Gastroesophageal sphincter (tissue), 4 donors: ENCODE data around the gene CCNK. TPM values are rescaled to one million over a fixed set of nuclear protein-coding genes. Genes with fewer than 3 reads are reported as not detected.
A peak's percentile ranks its signal among the peaks of the same experiment; 100 is the strongest.

Experiments
- ATAC-seq: fragments of 150-250 bp; one replicate; pipeline ENCODE4 v1.9.1; 2016; ENCODE audit warnings: mild to moderate bottlenecking, moderate library complexity
- H3K27ac ChIP-seq, 4 donors: fragments of 200-600 bp; sonication (generic) in 3 of 4; 1 replicate in 3 of 4; 2 replicates in 1 of 4; pipeline ENCODE4 v1.5.1; 2016 to 2019
- H3K27me3 ChIP-seq: fragments of 200-600 bp; sonication (generic); one replicate; pipeline ENCODE4 v1.5.1; 2019
- H3K36me3 ChIP-seq, 2 donors: fragments of 200-600 bp; sonication (generic); one replicate each; pipeline ENCODE4 v1.5.1; 2019; ENCODE audit warnings: control low read depth in 1 of 2
- H3K4me1 ChIP-seq, 3 donors: fragments of 200-600 bp; sonication (generic); 1 replicate in 2 of 3; 2 replicates in 1 of 3; pipeline ENCODE4 v1.5.1; 2016 to 2019; ENCODE audit warnings: control low read depth in 2 of 3
- H3K4me3 ChIP-seq, 2 donors: fragments of 200-600 bp; sonication (generic); one replicate each; pipeline ENCODE4 v1.5.1; 2019; ENCODE audit warnings: mild to moderate bottlenecking in 1 of 2, moderate library complexity in 1 of 2
- H3K9me3 ChIP-seq, 3 donors: fragments of 200-600 bp; sonication (generic); one replicate each; pipeline ENCODE4 v1.5.1; 2017 to 2019; ENCODE audit warnings: control low read depth in 2 of 3
- EP300 ChIP-seq: sonication (generic); formaldehyde crosslinking; IDR thresholded peaks from one replicate; pipeline ENCODE4 v1.6.1; 2017; ENCODE audit warnings: antibody characterized with exemption, mild to moderate bottlenecking
- POLR2A ChIP-seq, 2 donors: fragments of 450-650 bp; IDR thresholded peaks; one replicate each; pipeline ENCODE4 v1.6.1; 2017; ENCODE audit warnings: antibody characterized with exemption in 2 of 2, mild to moderate bottlenecking in 2 of 2, moderate library complexity in 1 of 2
- POLR2AphosphoS5 ChIP-seq: sonication (generic); formaldehyde crosslinking; IDR thresholded peaks from one replicate; pipeline ENCODE4 v1.6.1; 2017; ENCODE audit warnings: antibody characterized with exemption
- WGBS, 2 donors: methylation state at CpG; one replicate each; pipeline ENCODE4 v1.1.5; 2018; ENCODE audit warnings: low coverage in 1 of 2; 5-methylcytosine and 5-hydroxymethylcytosine counted together
- total RNA-seq, 4 donors: library from RNA; depleted of rRNA; stranded (reverse); fragments of >200 nt; gene quantifications; one replicate each; pipeline ENCODE4 v1.1.0, GENCODE V29; 2016
- TF ChIP-seq, protein P1 (sequence below), 4 experiments: fragments of 200-600 bp in 2 of 4; fragments of 450-650 bp in 2 of 4; sonication (generic) in 1 of 4; IDR thresholded peaks; one replicate each; pipeline ENCODE4 v1.5.1; 2017 to 2019; ENCODE audit warnings: antibody characterized with exemption in 4 of 4, mild to moderate bottlenecking in 2 of 4, moderate library complexity in 2 of 4

CCNK gene
- 10 to 100 TPM; 17.1 to 26.8 (median 20.7) TPM for total RNA-seq

DNA sequence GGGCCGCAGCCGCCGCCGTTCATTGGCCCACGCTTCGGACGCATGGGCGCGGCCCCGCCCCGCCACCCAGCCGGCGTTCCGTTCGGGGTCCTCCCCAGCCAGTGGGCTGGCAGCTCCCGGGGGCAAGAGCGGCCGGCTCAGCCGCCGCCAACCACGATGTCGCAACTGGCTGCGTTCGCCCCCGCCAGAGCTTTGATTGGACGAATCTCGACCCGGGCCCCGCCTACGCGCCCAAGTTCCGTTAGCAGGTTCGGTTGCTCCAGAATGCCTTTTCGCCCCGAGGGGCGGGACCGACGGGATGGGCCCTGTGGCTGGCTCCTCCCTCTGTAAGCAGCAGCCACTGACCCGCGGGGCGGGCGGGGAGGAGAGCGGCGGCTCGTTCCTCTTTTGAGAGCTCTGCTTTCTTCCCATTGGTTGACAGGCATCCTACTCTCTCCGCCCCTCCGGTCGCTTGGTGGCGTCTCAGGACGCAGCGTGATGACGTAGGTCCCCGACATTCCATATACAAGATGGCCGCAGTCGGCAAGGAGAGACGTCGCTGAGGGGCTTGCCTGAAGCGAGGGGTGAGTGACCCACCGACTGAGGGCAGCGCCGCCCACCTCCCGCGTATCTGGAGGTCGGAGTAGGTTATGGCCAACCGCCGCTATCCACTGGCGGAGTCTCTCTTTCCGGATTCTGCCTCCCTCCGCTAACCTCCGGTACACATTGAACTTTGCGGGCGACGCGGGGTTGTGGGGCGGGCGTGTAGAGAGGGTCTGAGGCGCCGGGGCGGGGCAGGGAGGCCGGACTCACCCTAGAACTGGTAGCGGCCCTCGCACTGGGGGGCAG lies at the start of gene CCNK:
CCNK (plus strand) TSS at position 493 of the 828 bp plus-strand sequence. CDS start 11,269 bp downstream, outside the sequence.
- ATAC-seq: peak; percentile 96
- Histone ChIP-seq H3K36me3 (no peaks in the 10 kb centered on the region), H3K27ac (peak within 1 kb of the TSS; percentile 97 to 98 (median 98)), H3K4me3 (peak within 1 kb of the TSS; percentile 88 to 95), H3K9me3 (no peaks in the 10 kb centered on the region), H3K27me3 (no peaks in the 10 kb centered on the region), H3K4me1 (peaks cover 0 to 57% (median 25%) of the 10 kb centered on the region in 3 donors)
- TF ChIP-seq POLR2AphosphoS5 (peak; percentile 99), EP300 (no peak), POLR2A (IDR thresholded peaks at IDR 0.05) (peak; percentile 94 to 96)
- TF ChIP-seq, protein P1, sequence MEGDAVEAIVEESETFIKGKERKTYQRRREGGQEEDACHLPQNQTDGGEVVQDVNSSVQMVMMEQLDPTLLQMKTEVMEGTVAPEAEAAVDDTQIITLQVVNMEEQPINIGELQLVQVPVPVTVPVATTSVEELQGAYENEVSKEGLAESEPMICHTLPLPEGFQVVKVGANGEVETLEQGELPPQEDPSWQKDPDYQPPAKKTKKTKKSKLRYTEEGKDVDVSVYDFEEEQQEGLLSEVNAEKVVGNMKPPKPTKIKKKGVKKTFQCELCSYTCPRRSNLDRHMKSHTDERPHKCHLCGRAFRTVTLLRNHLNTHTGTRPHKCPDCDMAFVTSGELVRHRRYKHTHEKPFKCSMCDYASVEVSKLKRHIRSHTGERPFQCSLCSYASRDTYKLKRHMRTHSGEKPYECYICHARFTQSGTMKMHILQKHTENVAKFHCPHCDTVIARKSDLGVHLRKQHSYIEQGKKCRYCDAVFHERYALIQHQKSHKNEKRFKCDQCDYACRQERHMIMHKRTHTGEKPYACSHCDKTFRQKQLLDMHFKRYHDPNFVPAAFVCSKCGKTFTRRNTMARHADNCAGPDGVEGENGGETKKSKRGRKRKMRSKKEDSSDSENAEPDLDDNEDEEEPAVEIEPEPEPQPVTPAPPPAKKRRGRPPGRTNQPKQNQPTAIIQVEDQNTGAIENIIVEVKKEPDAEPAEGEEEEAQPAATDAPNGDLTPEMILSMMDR (IDR thresholded peaks at IDR 0.05): no peak
- WGBS, 2 donors: 0% methylated on average over 3 of the region's 82 CpGs; no CpG with 5 or more reads in 1 of the 2 donors

DNA sequence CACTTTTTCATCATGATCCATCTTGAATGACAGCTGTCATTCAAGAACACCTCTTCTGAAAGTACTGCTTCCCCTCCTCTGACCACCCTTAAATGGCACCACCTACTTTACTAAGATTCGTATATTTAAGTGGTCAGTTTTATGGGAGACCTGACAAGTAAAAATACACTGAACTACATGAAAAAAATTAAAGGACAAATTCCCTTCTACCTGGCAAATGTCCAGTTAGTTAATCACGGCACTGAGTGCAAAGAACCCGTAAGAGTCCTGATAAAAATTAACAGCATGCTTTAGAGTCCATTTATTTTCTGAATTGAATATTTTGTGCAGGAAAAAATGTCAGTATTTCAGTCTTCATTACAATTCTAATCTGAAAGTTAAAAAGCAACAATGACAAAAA lies 49.2 kb upstream of the CCNK start:
- H3K36me3 ChIP-seq: peaks cover 0 to 65% of the 10 kb centered on the region in 2 donors
- H3K27ac ChIP-seq: no peak overlapping the region
- H3K27me3 ChIP-seq: no peaks in the 10 kb centered on the region
- ATAC-seq: no peak
- peaks cover 0 to 6% (median 0%) of the 10 kb centered on the region in 3 donors for H3K9me3 ChIP-seq
- WGBS, 2 donors: 23 to 38% methylated on average over 3 of the region's 3 CpGs
- no peak overlapping the region for H3K4me3 ChIP-seq
- TF ChIP-seq, protein P1 (IDR thresholded peaks at IDR 0.05): no peak
- no peak for TF ChIP-seq EP300
- TF ChIP-seq POLR2AphosphoS5: no peak
- TF ChIP-seq POLR2A (IDR thresholded peaks at IDR 0.05): no peak
- H3K4me1 ChIP-seq: peaks cover 0 to 43% (median 12%) of the 10 kb centered on the region in 3 donors

GRCh38 chr14:99432485-99432884 lies 48.7 kb upstream of the CCNK start:
- Histone ChIP-seq H3K36me3 (peaks cover 0 to 67% of the 10 kb centered on the region in 2 donors), H3K9me3 (peaks cover 0 to 6% (median 0%) of the 10 kb centered on the region in 3 donors), H3K27me3 (no peaks in the 10 kb centered on the region), H3K4me1 (peaks cover 0 to 47% (median 15%) of the 10 kb centered on the region in 3 donors), H3K4me3 (no peak overlapping the region), H3K27ac (no peak overlapping the region)
- 33 to 86% methylated on average over 1 of the region's 1 CpG for WGBS, 2 donors
- TF ChIP-seq, protein P1 (IDR thresholded peaks at IDR 0.05): no peak
- TF ChIP-seq POLR2A (IDR thresholded peaks at IDR 0.05): no peak
- no peak for TF ChIP-seq EP300
- no peak for TF ChIP-seq POLR2AphosphoS5
- ATAC-seq: no peak

GRCh38 chr14:99435327-99435726 lies 45.9 kb upstream of the CCNK start:
- 26 to 36% methylated on average over 4 of the region's 4 CpGs for WGBS, 2 donors
- no peak for TF ChIP-seq POLR2A (IDR thresholded peaks at IDR 0.05)
- no peak for TF ChIP-seq EP300
- TF ChIP-seq, protein P1 (IDR thresholded peaks at IDR 0.05): no peak
- no peak for TF ChIP-seq POLR2AphosphoS5
- no peak for ATAC-seq

More at GRCh38 chr14:99435327-99435726, 45.9 kb upstream of the CCNK start:
- Histone ChIP-seq H3K36me3 (peaks cover 0 to 54% of the 10 kb centered on the region in 2 donors), H3K9me3 (no peaks in the 10 kb centered on the region), H3K4me1 (peaks cover 0 to 43% (median 15%) of the 10 kb centered on the region in 3 donors), H3K27ac (peak overlapping the region in 1 of 4 donors; percentile 41), H3K27me3 (no peaks in the 10 kb centered on the region), H3K4me3 (no peak overlapping the region)
